GM23338 (cell line): Measurements from ENCODE around the gene STIM1.

ENCODE experiments used
- EZH2 ChIP-seq: fragments of 200-600 bp; sonication (generic); IDR thresholded peaks from one replicate; pipeline ENCODE4 v1.8.0; 2017; ENCODE audit warnings: antibody characterized with exemption, mild to moderate bottlenecking, low read depth; ENCODE audit not compliant: unreplicated experiment
- EZH2phosphoT487 ChIP-seq: fragments of 200-600 bp; sonication (generic); IDR thresholded peaks from one replicate; pipeline ENCODE4 v1.8.1; 2018; ENCODE audit warnings: antibody characterized with exemption; ENCODE audit not compliant: unreplicated experiment
- POLR2AphosphoS5 ChIP-seq: IDR thresholded peaks from 2 replicates; pipeline ENCODE4 v1.6.1; 2016; ENCODE audit warnings: antibody characterized with exemption, low read depth
- STAT1 ChIP-seq: IDR thresholded peaks from one replicate; pipeline ENCODE4 v1.6.1; 2016; ENCODE audit warnings: antibody characterized with exemption; ENCODE audit not compliant: unreplicated experiment
- TF ChIP-seq, protein P1 (sequence below), 2 experiments: fragments of 200-600 bp in 1 of 2; sonication (generic) in 1 of 2; conservative IDR thresholded peaks; 2 replicates each; pipeline versions ENCODE4 v1.5.1 to v1.6.1; 2016 to 2017; ENCODE audit warnings: antibody characterized with exemption in 2 of 2, low read depth in 2 of 2, mild to moderate bottlenecking in 2 of 2, moderate library complexity in 1 of 2
- TF ChIP-seq, protein P2 (sequence below): IDR thresholded peaks from one replicate; pipeline ENCODE4 v1.6.1; 2018; ENCODE audit warnings: antibody characterized with exemption; ENCODE audit not compliant: unreplicated experiment

DNA sequence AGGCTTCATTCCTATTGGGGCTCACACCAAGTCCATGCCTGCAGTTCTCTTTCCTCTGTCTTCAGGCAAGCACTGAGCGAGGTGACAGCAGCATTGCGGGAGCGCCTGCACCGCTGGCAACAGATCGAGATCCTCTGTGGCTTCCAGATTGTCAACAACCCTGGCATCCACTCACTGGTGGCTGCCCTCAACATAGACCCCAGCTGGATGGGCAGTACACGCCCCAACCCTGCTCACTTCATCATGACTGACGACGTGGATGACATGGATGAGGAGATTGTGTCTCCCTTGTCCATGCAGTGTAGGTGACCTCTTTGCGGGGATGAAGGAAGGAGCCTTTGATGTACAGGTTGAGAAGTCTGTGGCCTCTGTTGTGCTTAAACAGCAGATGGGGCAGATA lies 227.7 kb downstream of the STIM1 start:
- TF ChIP-seq, protein P1, sequence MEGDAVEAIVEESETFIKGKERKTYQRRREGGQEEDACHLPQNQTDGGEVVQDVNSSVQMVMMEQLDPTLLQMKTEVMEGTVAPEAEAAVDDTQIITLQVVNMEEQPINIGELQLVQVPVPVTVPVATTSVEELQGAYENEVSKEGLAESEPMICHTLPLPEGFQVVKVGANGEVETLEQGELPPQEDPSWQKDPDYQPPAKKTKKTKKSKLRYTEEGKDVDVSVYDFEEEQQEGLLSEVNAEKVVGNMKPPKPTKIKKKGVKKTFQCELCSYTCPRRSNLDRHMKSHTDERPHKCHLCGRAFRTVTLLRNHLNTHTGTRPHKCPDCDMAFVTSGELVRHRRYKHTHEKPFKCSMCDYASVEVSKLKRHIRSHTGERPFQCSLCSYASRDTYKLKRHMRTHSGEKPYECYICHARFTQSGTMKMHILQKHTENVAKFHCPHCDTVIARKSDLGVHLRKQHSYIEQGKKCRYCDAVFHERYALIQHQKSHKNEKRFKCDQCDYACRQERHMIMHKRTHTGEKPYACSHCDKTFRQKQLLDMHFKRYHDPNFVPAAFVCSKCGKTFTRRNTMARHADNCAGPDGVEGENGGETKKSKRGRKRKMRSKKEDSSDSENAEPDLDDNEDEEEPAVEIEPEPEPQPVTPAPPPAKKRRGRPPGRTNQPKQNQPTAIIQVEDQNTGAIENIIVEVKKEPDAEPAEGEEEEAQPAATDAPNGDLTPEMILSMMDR (conservative IDR thresholded peaks at IDR 0.05; ENCODE audit: low read depth in 2 of 2): no peak
- TF ChIP-seq POLR2AphosphoS5: no peak
- no peak for TF ChIP-seq EZH2phosphoT487
- no peak for TF ChIP-seq STAT1
- TF ChIP-seq, protein P2, sequence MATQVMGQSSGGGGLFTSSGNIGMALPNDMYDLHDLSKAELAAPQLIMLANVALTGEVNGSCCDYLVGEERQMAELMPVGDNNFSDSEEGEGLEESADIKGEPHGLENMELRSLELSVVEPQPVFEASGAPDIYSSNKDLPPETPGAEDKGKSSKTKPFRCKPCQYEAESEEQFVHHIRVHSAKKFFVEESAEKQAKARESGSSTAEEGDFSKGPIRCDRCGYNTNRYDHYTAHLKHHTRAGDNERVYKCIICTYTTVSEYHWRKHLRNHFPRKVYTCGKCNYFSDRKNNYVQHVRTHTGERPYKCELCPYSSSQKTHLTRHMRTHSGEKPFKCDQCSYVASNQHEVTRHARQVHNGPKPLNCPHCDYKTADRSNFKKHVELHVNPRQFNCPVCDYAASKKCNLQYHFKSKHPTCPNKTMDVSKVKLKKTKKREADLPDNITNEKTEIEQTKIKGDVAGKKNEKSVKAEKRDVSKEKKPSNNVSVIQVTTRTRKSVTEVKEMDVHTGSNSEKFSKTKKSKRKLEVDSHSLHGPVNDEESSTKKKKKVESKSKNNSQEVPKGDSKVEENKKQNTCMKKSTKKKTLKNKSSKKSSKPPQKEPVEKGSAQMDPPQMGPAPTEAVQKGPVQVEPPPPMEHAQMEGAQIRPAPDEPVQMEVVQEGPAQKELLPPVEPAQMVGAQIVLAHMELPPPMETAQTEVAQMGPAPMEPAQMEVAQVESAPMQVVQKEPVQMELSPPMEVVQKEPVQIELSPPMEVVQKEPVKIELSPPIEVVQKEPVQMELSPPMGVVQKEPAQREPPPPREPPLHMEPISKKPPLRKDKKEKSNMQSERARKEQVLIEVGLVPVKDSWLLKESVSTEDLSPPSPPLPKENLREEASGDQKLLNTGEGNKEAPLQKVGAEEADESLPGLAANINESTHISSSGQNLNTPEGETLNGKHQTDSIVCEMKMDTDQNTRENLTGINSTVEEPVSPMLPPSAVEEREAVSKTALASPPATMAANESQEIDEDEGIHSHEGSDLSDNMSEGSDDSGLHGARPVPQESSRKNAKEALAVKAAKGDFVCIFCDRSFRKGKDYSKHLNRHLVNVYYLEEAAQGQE: no peak
- no peak for TF ChIP-seq EZH2
